A673 (cell line): Measurements from ENCODE around the gene KCNJ8. TPM values are rescaled to one million over a fixed set of nuclear protein-coding genes. Genes with fewer than 3 reads are reported as not detected.

ENCODE experiments used
- BruUV-seq: library from RNA; stranded (reverse); fragments of 400-500 nt; replicated peaks from 2 replicates; lab custom pipeline; 2021; lab: Mats Ljungman, UMichigan
- CTCF ChIA-PET: fragments of 300-600 bp; sonication (Branson Sonifier 250); formaldehyde crosslinking; loops from one replicate; lab custom pipeline; 2022; ENCODE audit warnings: antibody characterized with exemption; lab: Charles Lee
- POLR2A ChIA-PET: fragments of 300-600 bp; sonication (Branson Sonifier 250); formaldehyde crosslinking; loops from one replicate; lab custom pipeline; 2022; ENCODE audit warnings: antibody characterized with exemption; ENCODE audit not compliant: low non-redundant PET; lab: Charles Lee
- DNase-seq: peaks from one replicate; pipeline ENCODE4 v3.0.0-alpha.2; 2015; ENCODE audit warnings: low spot score
- H3K27ac ChIP-seq: fragments of 200-600 bp; sonication (generic); 2 replicates; pipeline ENCODE4 v1.5.1; 2016; ENCODE audit warnings: mixed run types, low read depth, mild to moderate bottlenecking, mixed read lengths, antibody characterized with exemption, low read length; ENCODE audit not compliant: poor library complexity, severe bottlenecking
- H3K27me3 ChIP-seq: fragments of 200-600 bp; sonication (generic); replicated peaks from 2 replicates; pipeline ENCODE4 v1.6.1; 2017; ENCODE audit warnings: mixed run types, low read depth, mild to moderate bottlenecking, mixed read lengths, antibody characterized with exemption, low read length; ENCODE audit not compliant: insufficient read depth, poor library complexity
- H3K36me3 ChIP-seq: fragments of 200-600 bp; sonication (generic); 2 replicates; pipeline ENCODE4 v1.6.1; 2016; ENCODE audit warnings: mixed run types, mild to moderate bottlenecking, mixed read lengths, antibody characterized with exemption, low read length; ENCODE audit not compliant: insufficient read depth, poor library complexity, severe bottlenecking
- H3K4me1 ChIP-seq: fragments of 200-600 bp; sonication (generic); 2 replicates; pipeline ENCODE4 v1.6.1; 2017; ENCODE audit warnings: mixed run types, mild to moderate bottlenecking, mixed read lengths, antibody characterized with exemption, low read length; ENCODE audit not compliant: insufficient read depth, poor library complexity, severe bottlenecking
- H3K4me3 ChIP-seq: fragments of 200-600 bp; sonication (generic); 2 replicates; pipeline ENCODE4 v1.5.1; 2016; ENCODE audit warnings: low read depth, mixed run types, mild to moderate bottlenecking, mixed read lengths, low read length; ENCODE audit not compliant: poor library complexity, severe bottlenecking
- H3K9me3 ChIP-seq: fragments of 200-600 bp; sonication (generic); 2 replicates; pipeline ENCODE4 v1.6.1; 2016; ENCODE audit warnings: mixed run types, low read depth, mild to moderate bottlenecking, mixed read lengths, antibody characterized with exemption, low read length; ENCODE audit not compliant: poor library complexity, severe bottlenecking
- EZH2 ChIP-seq: fragments of 200-600 bp; sonication (generic); IDR thresholded peaks from 2 replicates; pipeline ENCODE4 v1.6.1; 2017; ENCODE audit warnings: borderline replicate concordance, low read depth, mild to moderate bottlenecking, mixed read lengths, antibody characterized with exemption, low read length; ENCODE audit not compliant: poor library complexity, severe bottlenecking
- intact Hi-C: fragments of 100-400 bp; cut with micrococcal nuclease; formaldehyde crosslinking; loops from one replicate; pipeline ENCODE4 v1.10.0; 2022; ENCODE audit not compliant: unreplicated experiment
- total RNA-seq: library from RNA; stranded (reverse); gene quantifications from 2 replicates; pipeline ENCODE4 v1.2.3, GENCODE V29; 2021
- TF ChIP-seq, protein P1 (sequence below): fragments of 300-800, 200-600 bp; sonication (generic); conservative IDR thresholded peaks from 2 replicates; pipeline ENCODE4 v1.5.1; 2017; ENCODE audit warnings: low read depth, mild to moderate bottlenecking, antibody characterized with exemption, low read length, moderate library complexity, mixed read lengths

The KCNJ8 gene
- total RNA-seq, 1 experiment from 2014 or later: not detected

DNA sequence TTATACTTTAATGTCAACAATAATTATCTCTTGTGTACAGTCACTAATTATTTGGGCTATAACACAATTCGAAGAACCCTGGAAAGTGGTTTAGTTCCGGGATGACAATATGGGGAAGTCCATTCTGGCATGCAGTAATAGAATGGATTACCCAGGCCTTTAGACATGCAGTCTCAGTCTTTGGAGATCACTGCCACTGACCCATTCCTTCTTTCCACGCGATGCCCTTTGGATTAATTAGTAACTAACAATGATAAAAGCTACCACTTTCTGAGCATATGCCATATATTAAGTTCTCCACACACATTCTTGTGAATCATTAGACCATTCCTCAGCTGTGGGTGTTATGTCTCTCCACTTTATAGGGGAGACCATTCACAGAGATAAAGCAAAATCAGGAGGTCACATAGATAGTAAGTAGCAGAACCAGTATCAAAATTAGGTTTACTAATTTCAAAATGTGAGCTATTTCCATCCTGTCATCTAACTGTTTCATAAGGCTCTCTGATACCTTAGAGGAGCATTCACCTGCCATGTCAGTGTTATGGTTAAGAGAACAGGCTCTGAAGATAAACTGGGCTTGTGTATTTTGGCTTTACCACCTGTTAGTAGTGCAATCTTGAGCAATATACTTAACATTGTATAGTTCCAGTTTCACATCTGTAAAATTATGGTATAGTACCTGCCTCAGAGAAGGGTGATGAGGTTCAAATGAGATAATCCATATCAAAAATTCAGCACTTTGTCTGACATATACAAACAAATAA lies 27.2 kb upstream of the KCNJ8 start:
- Histone ChIP-seq H3K27me3 (no peaks in the 10 kb centered on the region), H3K36me3 (no peaks in the 10 kb centered on the region), H3K9me3 (no peaks in the 10 kb centered on the region), H3K4me1 (no peaks in the 10 kb centered on the region), H3K4me3 (no peak overlapping the region), H3K27ac (no peak overlapping the region)
- ChIA-PET CTCF (no interaction called here), POLR2A (no interaction called here)
- DNase-seq: no peak
- TF ChIP-seq, protein P1, sequence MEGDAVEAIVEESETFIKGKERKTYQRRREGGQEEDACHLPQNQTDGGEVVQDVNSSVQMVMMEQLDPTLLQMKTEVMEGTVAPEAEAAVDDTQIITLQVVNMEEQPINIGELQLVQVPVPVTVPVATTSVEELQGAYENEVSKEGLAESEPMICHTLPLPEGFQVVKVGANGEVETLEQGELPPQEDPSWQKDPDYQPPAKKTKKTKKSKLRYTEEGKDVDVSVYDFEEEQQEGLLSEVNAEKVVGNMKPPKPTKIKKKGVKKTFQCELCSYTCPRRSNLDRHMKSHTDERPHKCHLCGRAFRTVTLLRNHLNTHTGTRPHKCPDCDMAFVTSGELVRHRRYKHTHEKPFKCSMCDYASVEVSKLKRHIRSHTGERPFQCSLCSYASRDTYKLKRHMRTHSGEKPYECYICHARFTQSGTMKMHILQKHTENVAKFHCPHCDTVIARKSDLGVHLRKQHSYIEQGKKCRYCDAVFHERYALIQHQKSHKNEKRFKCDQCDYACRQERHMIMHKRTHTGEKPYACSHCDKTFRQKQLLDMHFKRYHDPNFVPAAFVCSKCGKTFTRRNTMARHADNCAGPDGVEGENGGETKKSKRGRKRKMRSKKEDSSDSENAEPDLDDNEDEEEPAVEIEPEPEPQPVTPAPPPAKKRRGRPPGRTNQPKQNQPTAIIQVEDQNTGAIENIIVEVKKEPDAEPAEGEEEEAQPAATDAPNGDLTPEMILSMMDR: no peak
- TF ChIP-seq EZH2: no peak
- intact Hi-C loops: no loop called here
- no TSS peak for BruUV-seq

GRCh38 chr12:21800011-21800410 lies 25.5 kb upstream of the KCNJ8 start:
- BruUV-seq: no TSS peak
- intact Hi-C loops: no loop called here
- H3K27me3 ChIP-seq: no peaks in the 10 kb centered on the region
- H3K36me3 ChIP-seq: no peaks in the 10 kb centered on the region
- no peaks in the 10 kb centered on the region for H3K4me1 ChIP-seq
- POLR2A ChIA-PET: no interaction called here
- H3K9me3 ChIP-seq: no peaks in the 10 kb centered on the region
- DNase-seq: no peak
- no peak overlapping the region for H3K27ac ChIP-seq
- TF ChIP-seq, protein P1: no peak
- no peak for TF ChIP-seq EZH2
- CTCF ChIA-PET: no interaction called here
- no peak overlapping the region for H3K4me3 ChIP-seq

- TF ChIP-seq, protein P1: no peak
- TF ChIP-seq EZH2: no peak
- H3K27ac ChIP-seq: no peak overlapping the region
- no TSS peak for BruUV-seq
- intact Hi-C loops: no loop called here
- POLR2A ChIA-PET: no interaction called here
- no peak for DNase-seq
- H3K4me3 ChIP-seq: no peak overlapping the region
- H3K36me3 ChIP-seq: no peaks in the 10 kb centered on the region
- CTCF ChIA-PET: no interaction called here
- H3K4me1 ChIP-seq: no peaks in the 10 kb centered on the region
- no peaks in the 10 kb centered on the region for H3K27me3 ChIP-seq
- H3K9me3 ChIP-seq: no peaks in the 10 kb centered on the region
These were observed 23.0 kb upstream of the KCNJ8 start for GRCh38 chr12:21797539-21797938.
